Neuron (in vitro differentiated cells): ENCODE data around the gene CYP4Z1.
"Not testable (repeated sequence)": the region's sequence is repeated elsewhere in the genome, so short reads cannot be mapped to it uniquely, and the experiment has no call there.

Source experiments
- H2AFZ ChIP-seq: one replicate; pipeline ENCODE4 v1.6.1; 2013; ENCODE audit warnings: low read depth, mild to moderate bottlenecking, inconsistent platforms, low read length, moderate library complexity
- H3K27me3 ChIP-seq: one replicate; pipeline ENCODE4 v1.6.1; 2013; ENCODE audit warnings: low read length; ENCODE audit not compliant: insufficient read depth
- H3K36me3 ChIP-seq: one replicate; pipeline ENCODE4 v1.6.1; 2013; ENCODE audit warnings: low read length; ENCODE audit not compliant: insufficient read depth
- H3K4me1 ChIP-seq: one replicate; pipeline ENCODE4 v1.6.1; 2013; ENCODE audit warnings: low read length; ENCODE audit not compliant: insufficient read depth
- H3K4me3 ChIP-seq: 2 replicates; pipeline ENCODE4 v1.5.1; 2013; ENCODE audit warnings: mild to moderate bottlenecking, low read length, moderate library complexity
- H3K9me3 ChIP-seq: one replicate; pipeline ENCODE4 v1.6.1; 2013; ENCODE audit warnings: low read length

The CYP4Z1 gene

GRCh38 chr1:47104816-47105215 is 37.8 kb downstream of the CYP4Z1 start:
- no peaks in the 10 kb centered on the region for H3K9me3 ChIP-seq
- H3K27me3 ChIP-seq = no peaks in the 10 kb centered on the region
- H3K4me3 ChIP-seq = no peak overlapping the region
- H2AFZ ChIP-seq = no peak overlapping the region
- no peaks in the 10 kb centered on the region for H3K36me3 ChIP-seq
- H3K4me1 ChIP-seq = no peaks in the 10 kb centered on the region

GRCh38 chr1:47106792-47107191 is 39.8 kb downstream of the CYP4Z1 start:
- H3K9me3 ChIP-seq = no peaks in the 10 kb centered on the region

GRCh38 chr1:47107851-47108574 is 41.0 kb downstream of the CYP4Z1 start:
- not testable (repeated sequence) for H3K4me1 ChIP-seq, H2AFZ ChIP-seq, H3K9me3 ChIP-seq, H3K4me3 ChIP-seq, H3K36me3 ChIP-seq, H3K27me3 ChIP-seq

More at GRCh38 chr1:47106792-47107191, 39.8 kb downstream of the CYP4Z1 start:
- no peak overlapping the region for H3K4me3 ChIP-seq
- no peaks in the 10 kb centered on the region for H3K4me1 ChIP-seq
- no peaks in the 10 kb centered on the region for H3K36me3 ChIP-seq
- no peaks in the 10 kb centered on the region for H3K27me3 ChIP-seq
- no peak overlapping the region for H2AFZ ChIP-seq

- H3K27me3 ChIP-seq, H3K4me3 ChIP-seq, H2AFZ ChIP-seq, H3K4me1 ChIP-seq, H3K9me3 ChIP-seq, H3K36me3 ChIP-seq: not testable (repeated sequence)
These were observed 42.5 kb downstream of the CYP4Z1 start for GRCh38 chr1:47109482-47109881.

GRCh38 chr1:47113178-47113577 is 46.1 kb downstream of the CYP4Z1 start:
- H3K27me3 ChIP-seq = no peaks in the 10 kb centered on the region
- H3K9me3 ChIP-seq = no peaks in the 10 kb centered on the region
- no peak overlapping the region for H2AFZ ChIP-seq
- no peaks in the 10 kb centered on the region for H3K4me1 ChIP-seq
- H3K4me3 ChIP-seq = no peak overlapping the region
- H3K36me3 ChIP-seq = no peaks in the 10 kb centered on the region

GRCh38 chr1:47121039-47121438 is 54.0 kb downstream of the CYP4Z1 start:
- not testable (repeated sequence) for H2AFZ ChIP-seq, H3K4me1 ChIP-seq, H3K4me3 ChIP-seq, H3K27me3 ChIP-seq, H3K36me3 ChIP-seq, H3K9me3 ChIP-seq

- not testable (repeated sequence) for H3K9me3 ChIP-seq, H2AFZ ChIP-seq, H3K27me3 ChIP-seq, H3K4me3 ChIP-seq, H3K4me1 ChIP-seq, H3K36me3 ChIP-seq
These were observed 57.8 kb downstream of the CYP4Z1 start for GRCh38 chr1:47124834-47125233.

GRCh38 chr1:47126997-47127396 is 60.0 kb downstream of the CYP4Z1 start:
- H3K4me1 ChIP-seq, H2AFZ ChIP-seq: not testable (repeated sequence)

GRCh38 chr1:47128221-47128620 is 61.2 kb downstream of the CYP4Z1 start:
- no peaks in the 10 kb centered on the region for H3K4me1 ChIP-seq
- H3K4me3 ChIP-seq = no peak overlapping the region
- H3K9me3 ChIP-seq = no peaks in the 10 kb centered on the region
- no peaks in the 10 kb centered on the region for H3K36me3 ChIP-seq
- H3K27me3 ChIP-seq = no peaks in the 10 kb centered on the region
- H2AFZ ChIP-seq = no peak overlapping the region

More at GRCh38 chr1:47126997-47127396, 60.0 kb downstream of the CYP4Z1 start:
- H3K9me3 ChIP-seq, H3K27me3 ChIP-seq, H3K4me3 ChIP-seq, H3K36me3 ChIP-seq: not testable (repeated sequence)

GRCh38 chr1:47128854-47129253 is 61.8 kb downstream of the CYP4Z1 start:
- not testable (repeated sequence) for H3K9me3 ChIP-seq, H3K27me3 ChIP-seq, H3K4me1 ChIP-seq, H3K4me3 ChIP-seq, H2AFZ ChIP-seq, H3K36me3 ChIP-seq

GRCh38 chr1:47129489-47130230 is 62.6 kb downstream of the CYP4Z1 start:
- H3K4me1 ChIP-seq, H3K4me3 ChIP-seq, H3K27me3 ChIP-seq, H3K9me3 ChIP-seq, H2AFZ ChIP-seq, H3K36me3 ChIP-seq: not testable (repeated sequence)

GRCh38 chr1:47132665-47133064 is 65.6 kb downstream of the CYP4Z1 start:
- not testable (repeated sequence) for H2AFZ ChIP-seq, H3K4me3 ChIP-seq, H3K36me3 ChIP-seq, H3K27me3 ChIP-seq, H3K4me1 ChIP-seq, H3K9me3 ChIP-seq

GRCh38 chr1:47137198-47137597 is 70.2 kb downstream of the CYP4Z1 start, which contains the start of gene CYP4A22:
TSS of gene CYP4A22 (plus strand) at chr1:47137441. CDS start at chr1:47137486, 45 bp downstream.
- Histone ChIP-seq H3K9me3 (no peaks in the 10 kb centered on the region), H3K36me3 (no peaks in the 10 kb centered on the region), H2AFZ (no peak within 1 kb of the TSS), H3K4me1 (no peaks in the 10 kb centered on the region), H3K4me3 (no peak within 1 kb of the TSS), H3K27me3 (peaks cover 3% of the 10 kb centered on the region)
